Measurements from ENCODE around the gene PDCD4. TPM values are rescaled to one million over a fixed set of nuclear protein-coding genes. Genes with fewer than 3 reads are reported as not detected.

The PDCD4 gene
- total RNA-seq, 1 donor = 35.8 TPM

DNA sequence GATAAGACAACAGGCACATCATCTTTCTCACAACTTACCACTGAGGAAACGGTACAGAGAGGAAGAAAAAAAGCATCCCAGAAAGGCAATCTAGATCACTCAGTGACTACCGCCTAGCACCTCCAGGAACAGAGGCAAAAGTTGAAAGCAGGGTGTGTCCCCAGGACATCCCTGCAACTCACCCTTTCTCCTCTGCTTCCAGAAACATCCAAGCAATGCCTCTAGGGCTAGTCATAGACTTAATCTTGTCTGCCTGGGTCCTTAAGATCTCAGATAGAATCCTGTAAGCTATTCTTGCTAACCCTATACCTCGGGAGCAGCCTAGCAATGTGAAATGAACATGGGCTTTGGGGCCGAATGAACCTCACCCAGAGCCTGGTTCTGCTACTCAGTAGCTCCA is 18.8 kb upstream of the PDCD4 start:
- TF ChIP-seq, protein P1, sequence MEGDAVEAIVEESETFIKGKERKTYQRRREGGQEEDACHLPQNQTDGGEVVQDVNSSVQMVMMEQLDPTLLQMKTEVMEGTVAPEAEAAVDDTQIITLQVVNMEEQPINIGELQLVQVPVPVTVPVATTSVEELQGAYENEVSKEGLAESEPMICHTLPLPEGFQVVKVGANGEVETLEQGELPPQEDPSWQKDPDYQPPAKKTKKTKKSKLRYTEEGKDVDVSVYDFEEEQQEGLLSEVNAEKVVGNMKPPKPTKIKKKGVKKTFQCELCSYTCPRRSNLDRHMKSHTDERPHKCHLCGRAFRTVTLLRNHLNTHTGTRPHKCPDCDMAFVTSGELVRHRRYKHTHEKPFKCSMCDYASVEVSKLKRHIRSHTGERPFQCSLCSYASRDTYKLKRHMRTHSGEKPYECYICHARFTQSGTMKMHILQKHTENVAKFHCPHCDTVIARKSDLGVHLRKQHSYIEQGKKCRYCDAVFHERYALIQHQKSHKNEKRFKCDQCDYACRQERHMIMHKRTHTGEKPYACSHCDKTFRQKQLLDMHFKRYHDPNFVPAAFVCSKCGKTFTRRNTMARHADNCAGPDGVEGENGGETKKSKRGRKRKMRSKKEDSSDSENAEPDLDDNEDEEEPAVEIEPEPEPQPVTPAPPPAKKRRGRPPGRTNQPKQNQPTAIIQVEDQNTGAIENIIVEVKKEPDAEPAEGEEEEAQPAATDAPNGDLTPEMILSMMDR (IDR thresholded peaks at IDR 0.05; ENCODE audit: insufficient read depth, low read depth, low read length) = no peak
- no peak for DNase-seq (ENCODE audit: low read depth)
- H3K4me3 ChIP-seq (ENCODE audit: low read depth, low read length) = no peak overlapping the region

- TF ChIP-seq, protein P1 (IDR thresholded peaks at IDR 0.05; ENCODE audit: insufficient read depth, low read depth, low read length) = no peak
- no peak overlapping the region for H3K4me3 ChIP-seq (ENCODE audit: low read depth, low read length)
- DNase-seq (ENCODE audit: low read depth) = peak; percentile 57
These were observed 17.7 kb upstream of the PDCD4 start for GRCh38 chr10:110853921-110854605.

DNA sequence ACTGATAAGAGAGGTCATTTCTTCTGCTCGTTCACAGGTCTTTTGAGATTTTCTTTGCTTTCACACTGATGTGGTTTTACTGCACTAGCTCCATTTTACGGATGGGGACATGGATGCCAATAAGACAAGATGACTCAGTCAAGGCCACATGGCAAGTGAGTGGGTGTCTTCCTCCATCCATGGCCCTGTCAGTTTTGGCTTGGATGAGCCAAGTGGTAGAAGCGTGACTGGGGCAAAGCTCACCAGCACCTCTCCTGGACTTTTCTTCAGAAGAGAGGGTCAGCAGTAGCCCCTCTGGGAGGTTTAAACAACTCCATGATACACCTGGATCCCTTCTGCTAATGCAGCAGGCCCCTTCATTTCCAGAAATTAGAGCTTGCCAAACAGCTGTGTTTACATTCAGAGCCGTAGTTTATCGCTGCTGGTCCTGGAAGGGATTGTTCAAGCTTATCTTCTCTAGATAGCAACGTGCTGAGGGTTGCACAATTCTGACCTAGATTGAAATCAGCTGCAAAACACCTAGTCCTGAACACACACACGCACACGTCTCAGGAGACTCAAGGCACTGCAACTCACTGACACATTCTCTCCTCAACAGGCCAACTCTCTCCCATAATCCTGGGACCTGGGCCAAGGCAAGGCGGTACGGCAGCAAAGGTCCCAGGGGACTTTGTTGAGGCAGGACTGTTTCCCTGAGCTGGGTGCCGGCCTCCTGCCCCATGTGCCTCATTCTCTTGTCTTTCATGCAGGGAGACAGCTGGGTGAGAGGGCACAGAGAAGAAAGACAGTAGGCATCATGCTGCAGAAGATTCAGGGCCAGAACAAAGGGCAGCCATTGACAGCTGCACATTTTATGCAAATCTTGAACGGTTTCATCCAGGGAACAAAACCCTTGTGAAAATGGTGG is 14.2 kb upstream of the PDCD4 start:
- DNase-seq (ENCODE audit: low read depth) = peak; percentile 96

GRCh38 chr10:110858297-110858934 is 13.3 kb upstream of the PDCD4 start:
- TF ChIP-seq, protein P1 (IDR thresholded peaks at IDR 0.05; ENCODE audit: insufficient read depth, low read depth, low read length) = no peak
- peak; percentile 80 for DNase-seq (ENCODE audit: low read depth)
- no peak overlapping the region for H3K4me3 ChIP-seq (ENCODE audit: low read depth, low read length)

More for the DNA sequence above, 14.2 kb upstream of the PDCD4 start:
- peak overlapping the region; percentile 10 for H3K4me3 ChIP-seq (ENCODE audit: low read depth, low read length)
- TF ChIP-seq, protein P1 (IDR thresholded peaks at IDR 0.05; ENCODE audit: insufficient read depth, low read depth, low read length) = peak; percentile 1

- H3K4me3 ChIP-seq (ENCODE audit: low read depth, low read length) = no peak overlapping the region
- TF ChIP-seq, protein P1 (IDR thresholded peaks at IDR 0.05; ENCODE audit: insufficient read depth, low read depth, low read length) = no peak
- no peak for DNase-seq (ENCODE audit: low read depth)
These were observed 12.3 kb upstream of the PDCD4 start for GRCh38 chr10:110859206-110859972.

GRCh38 chr10:110859973-110860376 is 11.8 kb upstream of the PDCD4 start:
- TF ChIP-seq, protein P1 (IDR thresholded peaks at IDR 0.05; ENCODE audit: insufficient read depth, low read depth, low read length) = no peak
- H3K4me3 ChIP-seq (ENCODE audit: low read depth, low read length) = no peak overlapping the region
- DNase-seq (ENCODE audit: low read depth) = peak; percentile 93

All from fibroblast of villous mesenchyme (primary cell).